H1 (cell line): ENCODE data around the gene ACBD5. TPM values are rescaled to one million over a fixed set of nuclear protein-coding genes. Genes with fewer than 3 reads are reported as not detected.

Source experiments
- CTCF ChIA-PET: fragments of 300-600 bp; sonication (Branson Sonifier 250); formaldehyde crosslinking; loops from one replicate; lab custom pipeline; 2021; ENCODE audit not compliant: partially characterized antibody; lab: Charles Lee
- POLR2A ChIA-PET: fragments of 300-600 bp; sonication (Branson Sonifier 250); formaldehyde crosslinking; loops from one replicate; lab custom pipeline; 2021; ENCODE audit warnings: inconsistent platforms; ENCODE audit not compliant: partially characterized antibody; lab: Charles Lee
- DNase-seq, 2 experiments: peaks; one replicate each; pipeline versions ENCODE4 v3.0.0 to v3.0.0-alpha.2; 2010 to 2022; ENCODE audit warnings: low spot score in 2 of 2, low read depth in 1 of 2, mixed read lengths in 1 of 2
- FAIRE-seq: peaks from 2 replicates; lab custom pipeline; 2011; peaks lifted over from hg19 to GRCh38; lab: Jason Lieb, UNC
- H2AFZ ChIP-seq: 2 replicates; pipeline ENCODE4 v1.8.1; 2012; ENCODE audit warnings: low read length, inconsistent platforms
- H2AK5ac ChIP-seq: 2 replicates; pipeline ENCODE4 v1.6.1; 2013; ENCODE audit warnings: low read depth, low read length
- H2BK120ac ChIP-seq: replicated peaks from 2 replicates; pipeline ENCODE3; 2013; ENCODE audit warnings: low read depth, low read length, inconsistent platforms
- H2BK12ac ChIP-seq: 2 replicates; pipeline ENCODE4 v1.6.1; 2013; ENCODE audit warnings: low read depth, low read length
- H2BK15ac ChIP-seq: 2 replicates; pipeline ENCODE4 v1.6.1; 2013; ENCODE audit warnings: low read length
- H2BK20ac ChIP-seq: 2 replicates; pipeline ENCODE4 v1.6.1; 2013; ENCODE audit warnings: low read length
- H2BK5ac ChIP-seq: 2 replicates; pipeline ENCODE4 v1.6.1; 2013; ENCODE audit warnings: low read depth, low read length
- H3K14ac ChIP-seq: 2 replicates; pipeline ENCODE4 v1.6.1; 2013; ENCODE audit warnings: inconsistent platforms; ENCODE audit not compliant: insufficient read length
- H3K18ac ChIP-seq: 2 replicates; pipeline ENCODE4 v1.6.1; 2013; ENCODE audit warnings: low read length; ENCODE audit errors: extremely low read depth
- H3K23ac ChIP-seq: 2 replicates; pipeline ENCODE4 v1.6.1; 2013; ENCODE audit warnings: inconsistent platforms; ENCODE audit not compliant: insufficient read length
- H3K23me2 ChIP-seq: 2 replicates; pipeline ENCODE4 v1.6.1; 2013; ENCODE audit warnings: low read depth, low read length
- H3K27ac ChIP-seq: 2 replicates; pipeline ENCODE4 v1.6.1; 2011; ENCODE audit warnings: low read depth, low read length, inconsistent platforms
- H3K27me3 ChIP-seq, 4 experiments: replicated peaks in 1 of 4; 1 replicate in 1 of 4; 2 replicates in 3 of 4; pipeline versions ENCODE4 v1.6.1 to v1.8.1; 2011 to 2013; ENCODE audit warnings: low read length in 3 of 4, mild to moderate bottlenecking in 3 of 4, inconsistent platforms in 2 of 4, mixed read lengths in 2 of 4, moderate library complexity in 1 of 4; ENCODE audit not compliant: control insufficient read depth in 3 of 4, insufficient read depth in 3 of 4; ENCODE audit errors: extremely low read depth in 1 of 4
- H3K36me3 ChIP-seq, 4 experiments: 2 replicates each; pipeline versions ENCODE4 v1.6.1 to v1.8.1; 2011 to 2013; ENCODE audit warnings: mild to moderate bottlenecking in 4 of 4, low read length in 3 of 4, moderate library complexity in 2 of 4, control low read depth in 1 of 4, inconsistent platforms in 1 of 4; ENCODE audit not compliant: insufficient read depth in 4 of 4, control insufficient read depth in 2 of 4
- H3K4ac ChIP-seq: replicated peaks from 2 replicates; pipeline ENCODE3; 2013; ENCODE audit warnings: low read length, low read depth, mixed read lengths, inconsistent platforms; ENCODE audit not compliant: insufficient read length
- H3K4me1 ChIP-seq, 4 experiments: replicated peaks in 1 of 4; 1 replicate in 1 of 4; 2 replicates in 3 of 4; pipeline versions ENCODE4 v1.6.1 to v1.8.1; 2011 to 2013; ENCODE audit warnings: low read length in 3 of 4, inconsistent platforms in 2 of 4, mixed read lengths in 1 of 4; ENCODE audit not compliant: insufficient read depth in 4 of 4, control insufficient read depth in 3 of 4
- H3K4me2 ChIP-seq, 2 experiments: 2 replicates each; pipeline versions ENCODE4 v1.6.1 to v1.8.1; 2011 to 2013; ENCODE audit warnings: low read depth in 2 of 2, low read length in 2 of 2, control low read depth in 1 of 2, inconsistent platforms in 1 of 2, mild to moderate bottlenecking in 1 of 2; ENCODE audit not compliant: insufficient read depth in 1 of 2
- H3K4me3 ChIP-seq, 4 experiments: fragments of 200-600, 300-600 bp in 1 of 4; sonication (generic), shearing (Covaris generic), sonication (Bioruptor Twin) in 1 of 4; 2 replicates each; pipeline versions ENCODE4 v1.5.1 to v1.8.1; 2011 to 2016; ENCODE audit warnings: low read length in 4 of 4, low read depth in 3 of 4, control low read depth in 2 of 4, inconsistent platforms in 2 of 4, mild to moderate bottlenecking in 2 of 4, mixed read lengths in 1 of 4, moderate library complexity in 1 of 4; ENCODE audit not compliant: insufficient read depth in 2 of 4; ENCODE audit errors: extremely low read depth in 1 of 4
- H3K56ac ChIP-seq: replicated peaks from 2 replicates; pipeline ENCODE3; 2013; ENCODE audit warnings: low read depth, mild to moderate bottlenecking, mixed read lengths, low read length, inconsistent platforms; ENCODE audit not compliant: insufficient read length
- H3K79me1 ChIP-seq: 2 replicates; pipeline ENCODE4 v1.6.1; 2013; ENCODE audit warnings: low read depth, low read length, control low read depth
- H3K79me2 ChIP-seq, 2 experiments: 2 replicates each; pipeline versions ENCODE4 v1.6.1 to v1.8.1; 2012 to 2013; ENCODE audit warnings: low read length in 2 of 2, mild to moderate bottlenecking in 2 of 2, inconsistent platforms in 1 of 2; ENCODE audit not compliant: insufficient read depth in 2 of 2, control insufficient read depth in 1 of 2
- H3K9ac ChIP-seq, 4 experiments: replicated peaks in 1 of 4; 1 replicate in 1 of 4; 2 replicates in 3 of 4; pipeline versions ENCODE4 v1.6.1 to v1.8.1; 2011 to 2013; ENCODE audit warnings: low read depth in 3 of 4, low read length in 3 of 4, control low read depth in 2 of 4, mild to moderate bottlenecking in 2 of 4, moderate library complexity in 2 of 4, inconsistent platforms in 1 of 4; ENCODE audit errors: extremely low read depth in 1 of 4
- H3K9me3 ChIP-seq, 2 experiments: 2 replicates each; pipeline versions ENCODE4 v1.6.1 to v1.8.1; 2012 to 2013; ENCODE audit warnings: mild to moderate bottlenecking in 2 of 2, moderate library complexity in 2 of 2, control low read depth in 1 of 2, inconsistent platforms in 1 of 2, low read depth in 1 of 2, low read length in 1 of 2, mixed read lengths in 1 of 2; ENCODE audit not compliant: insufficient read depth in 2 of 2
- H4K20me1 ChIP-seq, 2 experiments: replicated peaks in 1 of 2; 2 replicates each; pipeline versions ENCODE3 to v1.8.1; 2011 to 2013; ENCODE audit warnings: inconsistent platforms in 2 of 2, low read length in 2 of 2, mild to moderate bottlenecking in 1 of 2; ENCODE audit not compliant: insufficient read depth in 2 of 2, control insufficient read depth in 1 of 2
- H4K5ac ChIP-seq: 2 replicates; pipeline ENCODE4 v1.6.1; 2013; ENCODE audit warnings: low read length, low read depth, mixed read lengths, inconsistent platforms; ENCODE audit not compliant: insufficient read length
- H4K8ac ChIP-seq: 2 replicates; pipeline ENCODE4 v1.8.0; 2013; ENCODE audit warnings: mild to moderate bottlenecking, moderate library complexity, low read length, inconsistent platforms; ENCODE audit not compliant: insufficient read depth; ENCODE audit errors: extremely low read depth
- H4K91ac ChIP-seq: replicated peaks from 2 replicates; pipeline ENCODE3; 2013; ENCODE audit warnings: low read length, mixed read lengths, inconsistent platforms; ENCODE audit not compliant: insufficient read length
- CEBPB ChIP-seq: IDR thresholded peaks from 2 replicates; pipeline ENCODE4 v1.6.1; 2012; ENCODE audit warnings: low read depth, low read length
- EGR1 ChIP-seq: IDR thresholded peaks from 2 replicates; pipeline ENCODE4 v1.6.1; 2011; ENCODE audit warnings: low read depth, low read length, borderline replicate concordance
- HDAC6 ChIP-seq: IDR thresholded peaks from one replicate; pipeline ENCODE4 v1.7.1; 2012; ENCODE audit warnings: low read depth, mild to moderate bottlenecking, inconsistent platforms, low read length, moderate library complexity
- KDM5A ChIP-seq: fragments of 200-600 bp; IDR thresholded peaks from 2 replicates; pipeline ENCODE4 v1.7.1; 2012; ENCODE audit warnings: mild to moderate bottlenecking, low read length, inconsistent platforms, mixed read lengths
- POU5F1 ChIP-seq: IDR thresholded peaks from 2 replicates; pipeline ENCODE4 v1.6.1; 2011; ENCODE audit warnings: low read depth, mild to moderate bottlenecking, low read length, moderate library complexity
- RNF2 ChIP-seq: fragments of 200-900, 300-1000 bp; sonication (generic); IDR thresholded peaks from 2 replicates; pipeline ENCODE4 v1.7.1; 2016; ENCODE audit warnings: borderline replicate concordance, low read depth, mild to moderate bottlenecking, antibody characterized with exemption, low read length; ENCODE audit not compliant: poor library complexity, severe bottlenecking; ENCODE audit errors: missing control alignments
- SIRT6 ChIP-seq: IDR thresholded peaks from one replicate; pipeline ENCODE4 v1.7.1; 2012; ENCODE audit warnings: low read length, inconsistent platforms
- TBP ChIP-seq: IDR thresholded peaks from 2 replicates; pipeline ENCODE4 v1.6.1; 2011; ENCODE audit warnings: low read depth, low read length, improper control_type of control experiment
- WGBS, 2 experiments: shearing (Covaris generic) in 1 of 2; methylation state at CpG; one replicate each; pipeline versions ENCODE4 v1.1.6 to v1.1.7; 2013 to 2015; ENCODE audit warnings: low lambda C conversion rate in 2 of 2, mixed read lengths in 2 of 2, inconsistent platforms in 1 of 2, low coverage in 1 of 2, missing lambda C conversion rate in 1 of 2; ENCODE audit not compliant: insufficient replicate concordance in 2 of 2, insufficient coverage in 1 of 2, insufficient read length in 1 of 2; ENCODE audit errors: extremely low coverage in 1 of 2, missing lambda C conversion rate in 1 of 2; 5-methylcytosine and 5-hydroxymethylcytosine counted together
- polyA plus RNA-seq, 7 experiments: library from polyadenylated mRNA; depleted of rRNA in 3 of 7; stranded (reverse) in 5 of 7; unstranded in 2 of 7; fragments of >200 nt in 5 of 7; fragments of 200-250 nt in 2 of 7; gene quantifications; 1 replicate in 5 of 7; 2 replicates in 1 of 7; 4 replicates in 1 of 7; pipeline versions ENCODE4 v1.2.1 to v1.2.3, GENCODE V29; 2011 to 2013; ENCODE audit warnings: missing spikeins in 2 of 7, mixed read lengths in 2 of 7
- total RNA-seq: library from RNA; stranded (reverse); fragmentation: NEBNext Ultra II Directional; extraction: Animal tissue kit (Norgen Biotek cat#: 25700); gene quantifications from 2 replicates; pipeline ENCODE4 v1.2.1, GENCODE V29; 2021
- TF ChIP-seq, protein P1 (sequence below): IDR thresholded peaks from 2 replicates; pipeline ENCODE4 v1.6.1; 2012; ENCODE audit warnings: low read length, inconsistent platforms

The ACBD5 gene
- total and polyA plus RNA-seq, 2 of the 8 experiments (the other 6 are each of a cell fraction or from before 2014, with no cell fraction given), result 4.6 to 15.9 TPM

DNA sequence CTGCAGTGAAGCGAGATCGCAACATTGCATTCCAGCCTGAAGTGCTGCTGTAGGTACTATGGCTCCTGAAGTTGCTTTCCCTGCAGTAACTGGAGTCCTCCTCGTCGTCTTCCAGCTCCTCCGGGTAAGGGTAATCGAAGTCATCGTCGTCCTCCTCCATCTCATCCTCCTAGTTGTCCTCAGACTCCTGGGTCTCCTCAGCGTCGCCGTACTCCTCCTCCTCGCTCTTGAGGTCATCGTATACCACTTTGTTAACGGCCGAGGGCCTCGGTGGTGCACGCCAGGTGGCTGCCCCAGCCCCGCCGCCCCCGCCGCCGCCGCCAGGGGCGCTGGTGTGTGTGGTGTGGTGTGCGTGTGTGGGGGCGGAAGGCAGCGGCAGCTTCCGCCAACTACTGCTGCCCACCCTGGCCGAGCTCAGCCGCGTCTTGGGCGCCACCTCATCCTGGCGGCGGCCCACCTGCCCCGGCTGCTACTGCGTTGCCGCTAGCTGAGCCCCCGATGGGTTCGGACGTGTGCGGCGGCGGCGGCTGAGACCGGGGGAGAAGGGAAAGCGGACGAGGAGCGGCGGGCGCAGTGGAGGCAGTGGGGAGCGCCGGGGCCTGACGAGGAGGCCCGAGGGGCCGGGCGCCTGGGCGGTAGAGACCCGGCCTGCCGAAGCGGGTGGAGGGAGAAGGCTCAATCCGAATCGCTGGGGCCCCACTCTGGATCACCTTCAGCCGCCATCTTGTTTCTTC, 11.8 kb upstream of the ACBD5 start:
- 0 out of 2 replicates have a peak overlapping the region, but pooled peaks have one; percentile 15 for H2BK20ac ChIP-seq
- peak overlapping the region; percentile 83; the same call in 1 of the 2 replicates for H2BK5ac ChIP-seq
- POLR2A ChIA-PET, result interaction anchor here (1.0 to 2.8 kb wide), 2 partner anchors 10 to 98 kb away, joined by 3 to 14 read pairs; partner anchors contain the start of genes MASTL and YME1L1
- H3K14ac ChIP-seq, result no peak overlapping the region
- H3K56ac ChIP-seq, result no peak overlapping the region
- H3K23ac ChIP-seq, result no peak overlapping the region
- no peaks in the 10 kb centered on the region for H3K79me1 ChIP-seq
- H3K4ac ChIP-seq, result no peak overlapping the region
- peak overlapping the region; percentile 70; the same call in 1 of the 2 replicates for H3K27ac ChIP-seq
- peaks cover 0 to 4% (median 0%) of the 10 kb centered on the region in 4 experiments; a peak in 2 of 7 replicates for H3K4me1 ChIP-seq
- peak overlapping the region; percentile 94; the same call in 1 of the 2 replicates for H2BK12ac ChIP-seq
- peak overlapping the region; percentile 90 for H3K18ac ChIP-seq
- H4K5ac ChIP-seq, result peak overlapping the region; percentile 76
- DNase-seq, result peak in 1 of 2 experiments; percentile 96
- H2BK120ac ChIP-seq, result no peak overlapping the region
- peak overlapping the region; percentile 65 to 69 for H3K4me2 ChIP-seq
- no peaks in the 10 kb centered on the region for H3K36me3 ChIP-seq
- CTCF ChIA-PET, result interaction anchor here (0.6 to 4.8 kb wide), 6 partner anchors 8 to 107 kb away, joined by 3 to 21 read pairs (median 4); no protein-coding TSS in a partner anchor
- peak overlapping the region; percentile 98; the same call in 1 of the 2 replicates for H4K8ac ChIP-seq
- 52% methylated on average over 28 of the region's 63 CpGs; no CpG with 5 or more reads in 1 of the 2 experiments for WGBS, 2 experiments
- no peaks in the 10 kb centered on the region for H4K20me1 ChIP-seq
- H3K9me3 ChIP-seq, result peaks cover 8 to 13% of the 10 kb centered on the region in 2 experiments; a peak in 3 of 4 replicates
- H3K79me2 ChIP-seq, result no peaks in the 10 kb centered on the region
- H3K9ac ChIP-seq, result peak overlapping the region in 2 of 4 experiments; percentile 47 to 51; a peak in 4 of 7 replicates
- peaks cover 0 to 2% (median 1%) of the 10 kb centered on the region in 4 experiments; a peak in 5 of 7 replicates for H3K27me3 ChIP-seq
- peak overlapping the region; percentile 33 to 66 (median 34); a peak in 6 of 8 replicates for H3K4me3 ChIP-seq
- no peak for FAIRE-seq
- peak overlapping the region; percentile 65 for H4K91ac ChIP-seq
- H2BK15ac ChIP-seq, result peak overlapping the region; percentile 99; the same call in 1 of the 2 replicates
- H3K23me2 ChIP-seq, result peaks cover 3% of the 10 kb centered on the region; the same call in 1 of the 2 replicates
- H2AFZ ChIP-seq, result peak overlapping the region; percentile 100
- 0 out of 2 replicates have a peak overlapping the region, but pooled peaks have one; percentile 48 for H2AK5ac ChIP-seq
- peak; percentile 95 for TF ChIP-seq EGR1
- no peak for TF ChIP-seq HDAC6
- TF ChIP-seq RNF2, result no peak
- TF ChIP-seq TBP, result peak; percentile 58; the same call in 1 of the 2 replicates
- no peak for TF ChIP-seq SIRT6
- no peak for TF ChIP-seq CEBPB
- no peak for TF ChIP-seq POU5F1
- no peak for TF ChIP-seq KDM5A
- TF ChIP-seq, protein P1, sequence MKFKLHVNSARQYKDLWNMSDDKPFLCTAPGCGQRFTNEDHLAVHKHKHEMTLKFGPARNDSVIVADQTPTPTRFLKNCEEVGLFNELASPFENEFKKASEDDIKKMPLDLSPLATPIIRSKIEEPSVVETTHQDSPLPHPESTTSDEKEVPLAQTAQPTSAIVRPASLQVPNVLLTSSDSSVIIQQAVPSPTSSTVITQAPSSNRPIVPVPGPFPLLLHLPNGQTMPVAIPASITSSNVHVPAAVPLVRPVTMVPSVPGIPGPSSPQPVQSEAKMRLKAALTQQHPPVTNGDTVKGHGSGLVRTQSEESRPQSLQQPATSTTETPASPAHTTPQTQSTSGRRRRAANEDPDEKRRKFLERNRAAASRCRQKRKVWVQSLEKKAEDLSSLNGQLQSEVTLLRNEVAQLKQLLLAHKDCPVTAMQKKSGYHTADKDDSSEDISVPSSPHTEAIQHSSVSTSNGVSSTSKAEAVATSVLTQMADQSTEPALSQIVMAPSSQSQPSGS, result no peak
